Measurements from ENCODE around the gene MOB2.

DNA sequence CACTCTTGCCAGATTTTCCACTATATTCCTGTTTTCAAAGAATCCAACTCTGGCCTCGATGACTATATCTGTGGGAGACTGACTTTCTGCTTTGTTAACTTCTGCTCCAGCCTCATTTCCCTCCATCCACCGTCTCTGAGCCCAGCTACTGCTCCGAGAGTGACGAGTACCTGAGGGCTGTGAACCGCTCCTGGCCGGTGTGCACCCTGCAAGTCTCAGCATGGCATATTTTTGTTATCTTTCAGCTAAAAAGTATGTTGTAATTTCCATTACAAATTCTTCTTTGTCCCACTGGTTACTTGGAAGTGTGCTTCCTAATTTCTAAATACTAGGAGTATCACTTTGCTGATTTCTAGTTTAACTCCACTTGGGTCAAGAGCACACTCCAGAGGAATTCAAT, 36.5 kb upstream of the MOB2 start:
- TF ChIP-seq, protein P1, sequence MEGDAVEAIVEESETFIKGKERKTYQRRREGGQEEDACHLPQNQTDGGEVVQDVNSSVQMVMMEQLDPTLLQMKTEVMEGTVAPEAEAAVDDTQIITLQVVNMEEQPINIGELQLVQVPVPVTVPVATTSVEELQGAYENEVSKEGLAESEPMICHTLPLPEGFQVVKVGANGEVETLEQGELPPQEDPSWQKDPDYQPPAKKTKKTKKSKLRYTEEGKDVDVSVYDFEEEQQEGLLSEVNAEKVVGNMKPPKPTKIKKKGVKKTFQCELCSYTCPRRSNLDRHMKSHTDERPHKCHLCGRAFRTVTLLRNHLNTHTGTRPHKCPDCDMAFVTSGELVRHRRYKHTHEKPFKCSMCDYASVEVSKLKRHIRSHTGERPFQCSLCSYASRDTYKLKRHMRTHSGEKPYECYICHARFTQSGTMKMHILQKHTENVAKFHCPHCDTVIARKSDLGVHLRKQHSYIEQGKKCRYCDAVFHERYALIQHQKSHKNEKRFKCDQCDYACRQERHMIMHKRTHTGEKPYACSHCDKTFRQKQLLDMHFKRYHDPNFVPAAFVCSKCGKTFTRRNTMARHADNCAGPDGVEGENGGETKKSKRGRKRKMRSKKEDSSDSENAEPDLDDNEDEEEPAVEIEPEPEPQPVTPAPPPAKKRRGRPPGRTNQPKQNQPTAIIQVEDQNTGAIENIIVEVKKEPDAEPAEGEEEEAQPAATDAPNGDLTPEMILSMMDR (IDR thresholded peaks at IDR 0.05) = no peak
- TF ChIP-seq POLR2A (IDR thresholded peaks at IDR 0.05) (no peak), POLR2AphosphoS5 (IDR thresholded peaks at IDR 0.05) (no peak), EP300 (IDR thresholded peaks at IDR 0.05) (no peak)

Data from gastroesophageal sphincter (tissue), 3 donors.